Measurements from ENCODE around the gene NUCB2.

DNA sequence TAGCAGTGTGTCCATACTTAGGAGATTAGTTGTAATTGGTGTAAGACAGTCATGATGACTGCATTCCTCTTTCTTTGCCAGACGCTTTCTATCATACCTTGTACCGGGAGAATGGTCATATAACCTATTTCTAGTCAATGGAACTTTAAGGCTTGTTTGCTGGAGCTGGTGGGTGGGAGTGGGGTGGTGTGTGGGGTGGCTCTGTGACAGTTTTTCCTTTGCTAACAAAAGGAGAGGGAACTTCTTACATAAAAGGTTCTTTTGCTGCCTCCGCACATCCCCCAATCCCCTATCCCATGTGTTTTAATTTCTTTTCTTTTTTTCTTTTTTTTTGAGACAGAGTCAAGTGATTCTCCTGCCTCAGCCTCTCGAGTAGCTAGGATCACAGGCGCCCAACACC lies 9.8 kb upstream of the NUCB2 start:
- TF ChIP-seq, protein P1, sequence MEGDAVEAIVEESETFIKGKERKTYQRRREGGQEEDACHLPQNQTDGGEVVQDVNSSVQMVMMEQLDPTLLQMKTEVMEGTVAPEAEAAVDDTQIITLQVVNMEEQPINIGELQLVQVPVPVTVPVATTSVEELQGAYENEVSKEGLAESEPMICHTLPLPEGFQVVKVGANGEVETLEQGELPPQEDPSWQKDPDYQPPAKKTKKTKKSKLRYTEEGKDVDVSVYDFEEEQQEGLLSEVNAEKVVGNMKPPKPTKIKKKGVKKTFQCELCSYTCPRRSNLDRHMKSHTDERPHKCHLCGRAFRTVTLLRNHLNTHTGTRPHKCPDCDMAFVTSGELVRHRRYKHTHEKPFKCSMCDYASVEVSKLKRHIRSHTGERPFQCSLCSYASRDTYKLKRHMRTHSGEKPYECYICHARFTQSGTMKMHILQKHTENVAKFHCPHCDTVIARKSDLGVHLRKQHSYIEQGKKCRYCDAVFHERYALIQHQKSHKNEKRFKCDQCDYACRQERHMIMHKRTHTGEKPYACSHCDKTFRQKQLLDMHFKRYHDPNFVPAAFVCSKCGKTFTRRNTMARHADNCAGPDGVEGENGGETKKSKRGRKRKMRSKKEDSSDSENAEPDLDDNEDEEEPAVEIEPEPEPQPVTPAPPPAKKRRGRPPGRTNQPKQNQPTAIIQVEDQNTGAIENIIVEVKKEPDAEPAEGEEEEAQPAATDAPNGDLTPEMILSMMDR (optimal IDR thresholded peaks at IDR 0.05 in 1 of 3, IDR thresholded peaks at IDR 0.05 in 1 of 3, conservative IDR thresholded peaks at IDR 0.05 in 1 of 3; ENCODE audit: extremely low read depth in 1 of 3, insufficient read depth in 2 of 3, low read length in 3 of 3), result no peak
- TF ChIP-seq EZH2 (IDR thresholded peaks at IDR 0.05; ENCODE audit: low read length), result no peak
